ENCODE data around the gene TMC1.

Gene TMC1

GRCh38 chr9:72685911-72686310 is 164.5 kb downstream of the TMC1 start:
- TF ChIP-seq, protein P1, sequence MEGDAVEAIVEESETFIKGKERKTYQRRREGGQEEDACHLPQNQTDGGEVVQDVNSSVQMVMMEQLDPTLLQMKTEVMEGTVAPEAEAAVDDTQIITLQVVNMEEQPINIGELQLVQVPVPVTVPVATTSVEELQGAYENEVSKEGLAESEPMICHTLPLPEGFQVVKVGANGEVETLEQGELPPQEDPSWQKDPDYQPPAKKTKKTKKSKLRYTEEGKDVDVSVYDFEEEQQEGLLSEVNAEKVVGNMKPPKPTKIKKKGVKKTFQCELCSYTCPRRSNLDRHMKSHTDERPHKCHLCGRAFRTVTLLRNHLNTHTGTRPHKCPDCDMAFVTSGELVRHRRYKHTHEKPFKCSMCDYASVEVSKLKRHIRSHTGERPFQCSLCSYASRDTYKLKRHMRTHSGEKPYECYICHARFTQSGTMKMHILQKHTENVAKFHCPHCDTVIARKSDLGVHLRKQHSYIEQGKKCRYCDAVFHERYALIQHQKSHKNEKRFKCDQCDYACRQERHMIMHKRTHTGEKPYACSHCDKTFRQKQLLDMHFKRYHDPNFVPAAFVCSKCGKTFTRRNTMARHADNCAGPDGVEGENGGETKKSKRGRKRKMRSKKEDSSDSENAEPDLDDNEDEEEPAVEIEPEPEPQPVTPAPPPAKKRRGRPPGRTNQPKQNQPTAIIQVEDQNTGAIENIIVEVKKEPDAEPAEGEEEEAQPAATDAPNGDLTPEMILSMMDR (conservative IDR thresholded peaks at IDR 0.05): no peak
- no peak overlapping the region for H3K27ac ChIP-seq

- no peak overlapping the region for H3K27ac ChIP-seq
Observed at GRCh38 chr9:72687331-72687730, 165.9 kb downstream of the TMC1 start.

GRCh38 chr9:72691671-72692070 is 170.3 kb downstream of the TMC1 start:
- H3K27ac ChIP-seq: no peak overlapping the region
- TF ChIP-seq, protein P1 (conservative IDR thresholded peaks at IDR 0.05): no peak

More at GRCh38 chr9:72687331-72687730, 165.9 kb downstream of the TMC1 start:
- TF ChIP-seq, protein P1 (conservative IDR thresholded peaks at IDR 0.05): no peak

GRCh38 chr9:72695365-72695764 is 174.0 kb downstream of the TMC1 start:
- H3K27ac ChIP-seq: no peak overlapping the region

GRCh38 chr9:72696511-72696910 is 175.1 kb downstream of the TMC1 start:
- TF ChIP-seq, protein P1 (conservative IDR thresholded peaks at IDR 0.05): no peak
- no peak overlapping the region for H3K27ac ChIP-seq

More at GRCh38 chr9:72695365-72695764, 174.0 kb downstream of the TMC1 start:
- TF ChIP-seq, protein P1 (conservative IDR thresholded peaks at IDR 0.05): no peak

DNA sequence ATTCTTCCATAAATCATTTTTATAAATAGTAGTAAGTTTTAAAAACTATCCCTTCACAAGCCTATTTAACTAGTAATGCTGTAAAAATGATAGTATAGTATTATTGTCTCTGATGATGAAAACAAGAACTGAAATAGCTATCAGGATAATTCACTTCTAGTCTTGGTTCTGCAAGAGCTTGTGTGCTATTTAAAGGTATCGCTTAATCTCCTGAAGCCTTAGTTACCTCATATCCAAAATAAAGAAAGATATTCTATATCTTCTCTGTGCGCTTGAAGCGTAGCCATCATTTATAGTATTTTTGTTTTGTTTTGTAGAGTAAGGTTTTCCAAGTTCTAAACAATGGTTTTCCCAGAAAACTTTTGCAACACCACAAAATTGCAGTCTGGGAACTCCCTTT is 180.1 kb downstream of the TMC1 start:
- H3K27ac ChIP-seq: no peak overlapping the region
- TF ChIP-seq, protein P1 (conservative IDR thresholded peaks at IDR 0.05): no peak

DNA sequence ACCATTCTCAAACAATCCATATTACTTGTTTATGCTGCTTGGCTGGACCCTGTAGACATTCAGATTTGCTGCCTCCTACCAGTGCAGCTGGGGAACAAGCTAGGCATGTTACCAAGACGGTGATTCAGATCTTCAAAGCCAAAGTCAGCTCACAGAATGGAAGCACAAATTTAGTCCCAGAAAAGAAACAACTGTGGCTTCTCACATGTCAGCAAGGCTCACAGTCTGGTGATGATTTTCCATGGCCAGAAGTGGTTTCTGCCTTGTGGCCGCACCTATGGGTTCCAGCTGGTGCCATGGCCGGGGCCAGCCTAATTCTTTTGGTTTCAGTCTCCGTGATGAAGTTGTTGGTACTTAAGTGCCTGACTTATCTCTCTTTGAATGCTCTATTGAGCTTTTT is 182.2 kb downstream of the TMC1 start:
- TF ChIP-seq, protein P1 (conservative IDR thresholded peaks at IDR 0.05): no peak
- H3K27ac ChIP-seq: no peak overlapping the region

Measured in VCaP (cell line).